HUES64 (cell line): ENCODE data around the gene SIRT6. TPM values are rescaled to one million over a fixed set of nuclear protein-coding genes. Genes with fewer than 3 reads are reported as not detected.
"Not testable (repeated sequence)": the region's sequence is repeated elsewhere in the genome, so short reads cannot be mapped to it uniquely, and the experiment has no call there.

Experiments used
- H3K27ac ChIP-seq: 2 replicates; pipeline ENCODE4 v1.7.0; 2013; ENCODE audit warnings: low read depth, low read length, inconsistent platforms
- H3K27me3 ChIP-seq: 2 replicates; pipeline ENCODE4 v1.6.1; 2013; ENCODE audit warnings: mild to moderate bottlenecking, low read length; ENCODE audit not compliant: insufficient read depth
- H3K36me3 ChIP-seq: 2 replicates; pipeline ENCODE4 v1.6.1; 2013; ENCODE audit warnings: mild to moderate bottlenecking, low read length; ENCODE audit not compliant: insufficient read depth
- H3K4me1 ChIP-seq: 2 replicates; pipeline ENCODE4 v1.6.1; 2013; ENCODE audit warnings: mild to moderate bottlenecking, low read length, moderate library complexity; ENCODE audit not compliant: insufficient read depth
- H3K4me3 ChIP-seq: 2 replicates; pipeline ENCODE4 v1.5.1; 2013; ENCODE audit warnings: mild to moderate bottlenecking, low read length, moderate library complexity
- H3K9ac ChIP-seq: 2 replicates; pipeline ENCODE4 v1.6.1; 2013; ENCODE audit warnings: mild to moderate bottlenecking, low read depth, low read length
- H3K9me3 ChIP-seq: 2 replicates; pipeline ENCODE4 v1.6.1; 2013; ENCODE audit warnings: low read depth, low read length; ENCODE audit not compliant: insufficient read depth
- WGBS: fragments of 150-250, 120-280 bp; methylation state at CpG from one replicate; pipeline ENCODE4 v1.1.7; 2013; ENCODE audit warnings: missing lambda C conversion rate; 5-methylcytosine and 5-hydroxymethylcytosine counted together
- polyA plus RNA-seq, 2 experiments: library from polyadenylated mRNA; stranded (reverse); fragments of 50-300 nt; gene quantifications; one replicate each; pipeline ENCODE4 v1.2.3, GENCODE V29; 2013

SIRT6 gene
- 16.8 TPM for polyA plus RNA-seq (2013, experiment 1 of 2)
- 17.0 TPM for polyA plus RNA-seq (2013, experiment 2 of 2)

DNA sequence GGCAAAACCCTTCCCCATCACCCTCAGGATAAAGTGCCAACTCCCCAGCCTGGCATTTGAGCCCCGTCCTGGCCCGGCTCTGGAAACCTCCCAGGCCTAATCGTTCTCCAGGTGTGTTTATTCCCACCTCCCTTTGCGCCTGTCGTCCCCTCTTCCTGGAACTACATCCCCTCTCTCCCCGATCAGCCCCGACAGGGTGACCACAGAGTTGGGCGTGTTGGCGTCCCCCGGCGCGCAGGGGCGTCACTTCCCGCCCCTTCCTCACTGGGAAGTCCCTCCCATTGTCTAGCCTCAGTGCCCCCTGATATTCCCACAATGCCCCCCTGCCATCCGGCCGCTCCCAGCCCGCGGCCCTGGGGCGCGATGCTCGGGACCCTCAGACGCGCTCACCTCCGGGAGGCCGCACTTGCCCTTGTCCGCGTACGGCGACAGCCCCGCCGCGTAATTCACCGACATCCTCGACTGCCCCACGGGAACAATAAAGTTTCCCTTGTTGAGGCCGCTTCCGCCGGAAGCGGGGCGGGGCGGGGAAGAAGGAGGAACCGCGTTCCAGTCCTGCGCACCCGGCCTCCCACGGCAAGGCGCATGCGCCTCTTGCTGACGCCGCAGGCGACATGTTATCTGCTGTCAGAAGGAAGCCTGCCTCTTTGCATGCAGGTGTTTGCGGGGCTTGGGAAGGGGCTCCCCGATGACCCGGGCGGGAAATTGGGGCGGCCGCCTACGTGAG is at the start of gene SIRT6, which contains the start of gene ANKRD24:
TSS of gene SIRT6 (minus strand) at position 480 of the 727 bp plus-strand sequence. CDS start at position 456, 24 bp downstream.
TSS of gene ANKRD24 (plus strand) at position 606 of the 727 bp plus-strand sequence. CDS start 3,737 bp downstream, outside the sequence.
- peak within 1 kb of the TSS; percentile 95 for H3K4me3 ChIP-seq
- WGBS: under 1% methylated on average over 58 of the region's 58 CpGs
- H3K27me3 ChIP-seq: no peaks in the 10 kb centered on the region; the same call in 1 of the 2 replicates
- no peaks in the 10 kb centered on the region for H3K4me1 ChIP-seq
- no peaks in the 10 kb centered on the region for H3K9me3 ChIP-seq
- H3K36me3 ChIP-seq: no peaks in the 10 kb centered on the region
- H3K9ac ChIP-seq: peak within 1 kb of the TSS; percentile 87
- peak within 1 kb of the TSS; percentile 59 for H3K27ac ChIP-seq

GRCh38 chr19:4232139-4232538 is 49.8 kb upstream of the SIRT6 start:
- 93% methylated on average over 5 of the region's 5 CpGs for WGBS
- not testable (repeated sequence) for H3K27ac ChIP-seq, H3K4me3 ChIP-seq, H3K9me3 ChIP-seq, H3K9ac ChIP-seq, H3K4me1 ChIP-seq, H3K36me3 ChIP-seq
- peaks cover 14% of the 10 kb centered on the region for H3K27me3 ChIP-seq

DNA sequence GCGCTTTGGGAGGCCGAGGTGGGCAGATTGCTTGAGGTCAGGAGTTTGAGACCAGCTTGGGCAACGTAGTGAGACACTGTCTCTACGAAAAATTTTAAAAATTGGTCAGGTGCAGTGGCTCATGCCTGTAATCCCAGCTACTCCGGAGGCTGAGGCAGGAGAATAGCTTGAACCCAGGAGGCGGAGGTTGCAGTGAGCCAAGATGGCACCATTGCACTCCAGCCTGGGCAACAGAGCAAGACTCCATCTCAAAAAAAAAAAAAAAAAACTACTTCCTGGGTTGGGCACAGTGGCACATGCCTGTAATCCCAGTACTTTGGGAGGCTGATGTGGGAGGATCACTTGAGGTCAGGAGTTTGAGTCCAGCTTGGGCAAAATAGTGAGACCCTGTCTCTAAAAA is 49.2 kb upstream of the SIRT6 start:
- H3K36me3 ChIP-seq, H3K27ac ChIP-seq, H3K4me3 ChIP-seq, H3K9me3 ChIP-seq, H3K4me1 ChIP-seq, H3K9ac ChIP-seq: not testable (repeated sequence)
- peaks cover 14% of the 10 kb centered on the region for H3K27me3 ChIP-seq
- 93% methylated on average over 6 of the region's 6 CpGs for WGBS

- peaks cover 14% of the 10 kb centered on the region for H3K27me3 ChIP-seq
- 96% methylated on average over 6 of the region's 6 CpGs for WGBS
- H3K36me3 ChIP-seq, H3K4me3 ChIP-seq, H3K27ac ChIP-seq, H3K9ac ChIP-seq, H3K4me1 ChIP-seq, H3K9me3 ChIP-seq: not testable (repeated sequence)
These were observed 47.9 kb upstream of the SIRT6 start for GRCh38 chr19:4230237-4230636.

- Histone ChIP-seq H3K36me3 (no peaks in the 10 kb centered on the region), H3K4me1 (peaks cover 4% of the 10 kb centered on the region; the same call in 1 of the 2 replicates), H3K4me3 (peak within 1 kb of the TSS; percentile 20; the same call in 1 of the 2 replicates), H3K27ac (no peak within 1 kb of the TSS), H3K9me3 (no peaks in the 10 kb centered on the region), H3K27me3 (peaks cover 14% of the 10 kb centered on the region), H3K9ac (0 out of 2 replicates have a peak within 1 kb of the TSS, but pooled peaks have one; percentile 3)
- WGBS: 33% methylated on average over 19 of the region's 19 CpGs
These were observed 47.0 kb upstream of the SIRT6 start, which contains the start of gene EBI3 for GRCh38 chr19:4229179-4229931. Gene EBI3, plus strand, starts transcription at chr19:4229523. Its CDS starts 28 bp downstream, at chr19:4229551.

DNA sequence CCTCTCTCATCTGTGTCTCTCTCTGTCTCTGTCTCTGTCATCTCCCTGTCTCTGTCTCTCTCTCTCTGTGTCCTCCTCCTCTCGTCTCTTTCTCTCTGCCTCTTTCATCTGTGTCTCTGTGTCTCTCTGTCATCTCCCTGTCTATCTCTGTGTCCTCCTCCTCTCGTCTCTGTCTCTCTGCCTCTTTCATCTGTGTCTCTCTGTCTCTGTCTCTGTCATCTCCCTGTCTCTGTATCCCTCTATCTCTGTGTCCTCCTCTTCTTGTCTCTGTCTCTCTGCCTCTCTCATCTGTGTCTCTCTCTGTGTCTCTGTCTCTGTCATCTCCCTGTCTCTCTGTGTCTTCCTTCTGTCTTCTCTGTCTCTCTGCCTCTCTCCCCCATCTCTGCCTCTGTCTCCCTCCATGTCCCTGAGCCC is 46.4 kb upstream of the SIRT6 start:
- H3K9ac ChIP-seq: 0 out of 2 replicates have a peak overlapping the region, but pooled peaks have one; percentile 3
- H3K9me3 ChIP-seq: no peaks in the 10 kb centered on the region
- peaks cover 4% of the 10 kb centered on the region; the same call in 1 of the 2 replicates for H3K4me1 ChIP-seq
- H3K27ac ChIP-seq: no peak overlapping the region
- 79% methylated on average over 2 of the region's 2 CpGs for WGBS
- H3K4me3 ChIP-seq: peak overlapping the region; percentile 20; the same call in 1 of the 2 replicates
- no peaks in the 10 kb centered on the region for H3K36me3 ChIP-seq
- peaks cover 14% of the 10 kb centered on the region for H3K27me3 ChIP-seq

DNA sequence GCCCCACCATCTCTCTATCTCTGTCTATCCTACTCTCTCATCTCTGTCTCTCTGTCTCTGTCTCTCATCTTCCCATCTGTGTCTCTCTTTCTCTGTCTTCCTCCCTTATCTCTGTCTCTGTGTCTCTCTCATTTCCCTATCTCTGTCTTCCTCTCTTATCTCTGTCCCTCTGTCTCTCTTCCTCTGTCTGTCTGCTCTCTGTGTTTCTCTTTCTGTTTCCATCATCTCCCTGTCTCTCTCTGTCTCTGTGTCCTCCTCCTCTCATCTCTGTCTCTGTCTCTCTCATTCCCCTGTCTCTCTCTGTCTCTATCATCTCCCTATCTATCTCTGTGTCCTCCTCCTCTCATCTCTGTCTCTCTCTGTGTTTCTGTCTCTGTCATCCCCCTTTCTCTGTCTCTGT is 45.4 kb upstream of the SIRT6 start:
- Histone ChIP-seq H3K27ac (no peak overlapping the region), H3K9me3 (no peaks in the 10 kb centered on the region), H3K4me3 (no peak overlapping the region), H3K27me3 (peaks cover 14% of the 10 kb centered on the region), H3K9ac (no peak overlapping the region), H3K36me3 (no peaks in the 10 kb centered on the region), H3K4me1 (peaks cover 4% of the 10 kb centered on the region; the same call in 1 of the 2 replicates)

- no peak overlapping the region for H3K4me3 ChIP-seq
- no peak overlapping the region for H3K27ac ChIP-seq
- peaks cover 14% of the 10 kb centered on the region for H3K27me3 ChIP-seq
- WGBS: 91% methylated on average over 8 of the region's 8 CpGs
- H3K9ac ChIP-seq: no peak overlapping the region
- no peaks in the 10 kb centered on the region; the same call in 1 of the 2 replicates for H3K36me3 ChIP-seq
- peaks cover 4% of the 10 kb centered on the region; the same call in 1 of the 2 replicates for H3K4me1 ChIP-seq
- H3K9me3 ChIP-seq: no peaks in the 10 kb centered on the region
These were observed 43.5 kb upstream of the SIRT6 start for GRCh38 chr19:4225885-4226284.

DNA sequence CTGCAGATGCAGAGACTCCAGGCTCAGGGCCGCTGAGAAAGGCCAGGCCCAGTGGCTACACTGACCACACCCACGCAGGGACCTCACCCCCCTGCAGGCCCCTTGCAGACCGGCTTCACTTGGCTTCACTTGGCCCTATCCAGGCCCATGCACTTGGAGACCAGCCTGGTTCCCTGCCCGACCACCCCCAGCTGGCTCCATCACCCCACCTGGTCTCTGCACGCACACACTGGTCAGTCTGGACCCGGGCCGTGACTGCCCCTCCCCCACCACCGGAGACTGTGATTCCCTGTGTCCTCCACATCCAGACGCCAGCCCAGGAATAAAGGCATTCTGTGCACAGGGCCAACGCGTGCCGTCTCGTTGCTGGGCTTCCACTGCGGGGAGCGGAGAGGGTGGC is 42.1 kb upstream of the SIRT6 start:
- 76% methylated on average over 15 of the region's 15 CpGs for WGBS
- Histone ChIP-seq H3K9ac (no peak overlapping the region), H3K9me3 (no peaks in the 10 kb centered on the region), H3K27me3 (peaks cover 14% of the 10 kb centered on the region), H3K4me3 (no peak overlapping the region), H3K4me1 (peaks cover 4% of the 10 kb centered on the region; the same call in 1 of the 2 replicates), H3K27ac (no peak overlapping the region), H3K36me3 (no peaks in the 10 kb centered on the region; the same call in 1 of the 2 replicates)

- Histone ChIP-seq H3K27ac (no peak overlapping the region), H3K9me3 (no peaks in the 10 kb centered on the region), H3K9ac (no peak overlapping the region), H3K27me3 (no peaks in the 10 kb centered on the region), H3K36me3 (no peaks in the 10 kb centered on the region; the same call in 1 of the 2 replicates), H3K4me1 (no peaks in the 10 kb centered on the region), H3K4me3 (no peak overlapping the region)
- 93% methylated on average over 7 of the region's 7 CpGs for WGBS
These were observed 37.8 kb upstream of the SIRT6 start for GRCh38 chr19:4220188-4220587.

DNA sequence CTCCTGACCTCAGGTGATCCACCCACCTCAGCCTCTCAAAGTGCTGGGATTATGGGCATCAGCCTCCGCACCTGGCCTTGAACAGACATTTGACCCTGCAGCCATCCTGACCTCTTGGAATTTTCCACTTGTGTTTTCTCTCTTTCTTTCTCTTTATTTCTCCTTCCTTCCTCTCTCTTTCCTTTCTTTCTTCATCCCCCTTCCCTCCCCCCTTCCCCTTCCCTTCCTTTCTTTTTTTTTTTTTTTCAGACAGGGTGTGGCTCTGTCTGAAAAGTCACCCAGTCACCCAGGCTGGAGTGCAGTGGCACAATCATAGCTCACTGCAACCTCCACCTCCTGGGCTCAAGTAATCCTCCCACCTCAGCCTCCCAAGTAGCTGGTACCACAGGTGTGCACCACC is 36.2 kb upstream of the SIRT6 start:
- H3K4me1 ChIP-seq, H3K27me3 ChIP-seq, H3K27ac ChIP-seq, H3K36me3 ChIP-seq, H3K9ac ChIP-seq, H3K4me3 ChIP-seq, H3K9me3 ChIP-seq: not testable (repeated sequence)
- 91% methylated on average over 1 of the region's 1 CpG for WGBS
